Measurements from ENCODE around the gene TTC33.

Gene TTC33

GRCh38 chr5:40680741-40681362, 74.9 kb downstream of the TTC33 start:
- Histone ChIP-seq H3K4me3 (ENCODE audit: low read depth, low read length) (peak overlapping the region; percentile 38), H3K14ac (ENCODE audit: low read length) (no peak overlapping the region), H2AFZ (ENCODE audit: insufficient read depth, low read length, poor library complexity) (no peak overlapping the region), H2BK120ac (ENCODE audit: insufficient read depth, low read length, poor library complexity) (no peak overlapping the region), H2BK5ac (ENCODE audit: low read depth, low read length, poor library complexity) (no peak overlapping the region), H3K9ac (ENCODE audit: low read length) (no peak overlapping the region), H3K9me3 (ENCODE audit: insufficient read depth, low read depth, low read length) (peaks cover 11% of the 10 kb centered on the region), H3K23ac (ENCODE audit: low read length) (peak overlapping the region; percentile 5), H3K18ac (ENCODE audit: low read length) (no peak overlapping the region), H2BK12ac (ENCODE audit: low read length) (no peak overlapping the region), H4K12ac (ENCODE audit: low read depth, low read length) (no peak overlapping the region), H3K4me1 (ENCODE audit: control insufficient read depth in 1 of 2, insufficient read depth in 2 of 2, low read length in 2 of 2) (peaks cover 10 to 20% of the 10 kb centered on the region in 2 experiments), H3K36me3 (ENCODE audit: control insufficient read depth in 1 of 2, insufficient read depth in 2 of 2, low read length in 2 of 2) (no peaks in the 10 kb centered on the region), H2AK5ac (ENCODE audit: low read length) (no peak overlapping the region), H4K8ac (ENCODE audit: low read depth, low read length) (no peak overlapping the region), H3K27me3 (ENCODE audit: insufficient read depth, low read length) (peaks cover 25% of the 10 kb centered on the region), H3K27ac (ENCODE audit: low read depth, low read length) (no peak overlapping the region), H4K91ac (ENCODE audit: low read depth, low read length) (no peak overlapping the region), H3K79me1 (ENCODE audit: low read length) (peaks cover 2% of the 10 kb centered on the region), H3K4me2 (ENCODE audit: low read length) (peak overlapping the region; percentile 64), H3K4ac (ENCODE audit: low read depth, low read length) (no peak overlapping the region), H3K79me2 (ENCODE audit: control insufficient read depth, insufficient read depth, low read length, poor library complexity) (no peaks in the 10 kb centered on the region)
- DNase-seq: no peak
- no CpG with 5 or more reads among the region's 37 CpGs for WGBS (ENCODE audit: extremely low coverage, insufficient coverage, insufficient read length)

GRCh38 chr5:40679913-40680681, 75.7 kb downstream of the TTC33 start, which contains the start of gene PTGER4:
Gene PTGER4 (plus strand): TSS chr5:40679915. CDS start chr5:40680994, 1,079 bp downstream.
- peaks cover 25% of the 10 kb centered on the region for H3K27me3 ChIP-seq (ENCODE audit: insufficient read depth, low read length)
- H3K4ac ChIP-seq (ENCODE audit: low read depth, low read length): no peak within 1 kb of the TSS
- H3K18ac ChIP-seq (ENCODE audit: low read length): no peak within 1 kb of the TSS
- no peaks in the 10 kb centered on the region for H3K79me2 ChIP-seq (ENCODE audit: control insufficient read depth, insufficient read depth, low read length, poor library complexity)
- no peak within 1 kb of the TSS for H2AK5ac ChIP-seq (ENCODE audit: low read length)
- H3K27ac ChIP-seq (ENCODE audit: low read depth, low read length): no peak within 1 kb of the TSS
- no peak within 1 kb of the TSS for H2BK5ac ChIP-seq (ENCODE audit: low read depth, low read length, poor library complexity)
- no peak within 1 kb of the TSS for H3K9ac ChIP-seq (ENCODE audit: low read length)
- H3K79me1 ChIP-seq (ENCODE audit: low read length): peaks cover 2% of the 10 kb centered on the region
- H3K9me3 ChIP-seq (ENCODE audit: insufficient read depth, low read depth, low read length): peaks cover 11% of the 10 kb centered on the region
- no peak within 1 kb of the TSS for H3K23ac ChIP-seq (ENCODE audit: low read length)
- peak within 1 kb of the TSS; percentile 28 for H3K14ac ChIP-seq (ENCODE audit: low read length)
- WGBS (ENCODE audit: extremely low coverage, insufficient coverage, insufficient read length): no CpG with 5 or more reads among the region's 44 CpGs
- H4K12ac ChIP-seq (ENCODE audit: low read depth, low read length): peak within 1 kb of the TSS; percentile 35
- peak within 1 kb of the TSS; percentile 83 for H3K4me2 ChIP-seq (ENCODE audit: low read length)
- no peak within 1 kb of the TSS for H4K91ac ChIP-seq (ENCODE audit: low read depth, low read length)
- peak within 1 kb of the TSS; percentile 52 for H2BK120ac ChIP-seq (ENCODE audit: insufficient read depth, low read length, poor library complexity)
- H2AFZ ChIP-seq (ENCODE audit: insufficient read depth, low read length, poor library complexity): peak within 1 kb of the TSS; percentile 57
- H4K8ac ChIP-seq (ENCODE audit: low read depth, low read length): peak within 1 kb of the TSS; percentile 87
- no peak for DNase-seq
- H3K36me3 ChIP-seq (ENCODE audit: control insufficient read depth in 1 of 2, insufficient read depth in 2 of 2, low read length in 2 of 2): no peaks in the 10 kb centered on the region
- peaks cover 10 to 20% of the 10 kb centered on the region in 2 experiments for H3K4me1 ChIP-seq (ENCODE audit: control insufficient read depth in 1 of 2, insufficient read depth in 2 of 2, low read length in 2 of 2)
- H3K4me3 ChIP-seq (ENCODE audit: low read depth, low read length): peak within 1 kb of the TSS; percentile 79
- H2BK12ac ChIP-seq (ENCODE audit: low read length): no peak within 1 kb of the TSS

GRCh38 chr5:40679148-40679912, 76.4 kb downstream of the TTC33 start:
- Histone ChIP-seq H2BK12ac (ENCODE audit: low read length) (no peak overlapping the region), H3K23ac (ENCODE audit: low read length) (no peak overlapping the region), H3K4ac (ENCODE audit: low read depth, low read length) (no peak overlapping the region), H3K18ac (ENCODE audit: low read length) (no peak overlapping the region), H3K4me2 (ENCODE audit: low read length) (peak overlapping the region; percentile 83), H3K9ac (ENCODE audit: low read length) (no peak overlapping the region), H2AK5ac (ENCODE audit: low read length) (no peak overlapping the region), H3K27ac (ENCODE audit: low read depth, low read length) (no peak overlapping the region), H3K4me3 (ENCODE audit: low read depth, low read length) (peak overlapping the region; percentile 79), H4K91ac (ENCODE audit: low read depth, low read length) (no peak overlapping the region), H3K79me2 (ENCODE audit: control insufficient read depth, insufficient read depth, low read length, poor library complexity) (no peaks in the 10 kb centered on the region), H4K12ac (ENCODE audit: low read depth, low read length) (peak overlapping the region; percentile 35), H3K27me3 (ENCODE audit: insufficient read depth, low read length) (peaks cover 25% of the 10 kb centered on the region), H3K4me1 (ENCODE audit: control insufficient read depth in 1 of 2, insufficient read depth in 2 of 2, low read length in 2 of 2) (peaks cover 10 to 20% of the 10 kb centered on the region in 2 experiments), H3K14ac (ENCODE audit: low read length) (peak overlapping the region; percentile 28), H2BK5ac (ENCODE audit: low read depth, low read length, poor library complexity) (no peak overlapping the region), H2BK120ac (ENCODE audit: insufficient read depth, low read length, poor library complexity) (peak overlapping the region; percentile 52), H3K79me1 (ENCODE audit: low read length) (peaks cover 2% of the 10 kb centered on the region), H3K36me3 (ENCODE audit: control insufficient read depth in 1 of 2, insufficient read depth in 2 of 2, low read length in 2 of 2) (no peaks in the 10 kb centered on the region), H3K9me3 (ENCODE audit: insufficient read depth, low read depth, low read length) (peaks cover 11% of the 10 kb centered on the region), H2AFZ (ENCODE audit: insufficient read depth, low read length, poor library complexity) (peak overlapping the region; percentile 57), H4K8ac (ENCODE audit: low read depth, low read length) (peak overlapping the region; percentile 87)
- WGBS (ENCODE audit: extremely low coverage, insufficient coverage, insufficient read length): no CpG with 5 or more reads among the region's 60 CpGs
- DNase-seq: peak; percentile 80 to 91

- H3K9ac ChIP-seq (ENCODE audit: low read length): no peak overlapping the region
- H3K14ac ChIP-seq (ENCODE audit: low read length): no peak overlapping the region
- H3K79me2 ChIP-seq (ENCODE audit: control insufficient read depth, insufficient read depth, low read length, poor library complexity): no peaks in the 10 kb centered on the region
- H4K91ac ChIP-seq (ENCODE audit: low read depth, low read length): no peak overlapping the region
- no peak overlapping the region for H3K27ac ChIP-seq (ENCODE audit: low read depth, low read length)
- H3K9me3 ChIP-seq (ENCODE audit: insufficient read depth, low read depth, low read length): peaks cover 11% of the 10 kb centered on the region
- no peak overlapping the region for H2BK120ac ChIP-seq (ENCODE audit: insufficient read depth, low read length, poor library complexity)
- no peak overlapping the region for H2BK12ac ChIP-seq (ENCODE audit: low read length)
- no peak overlapping the region for H3K23ac ChIP-seq (ENCODE audit: low read length)
- H2BK5ac ChIP-seq (ENCODE audit: low read depth, low read length, poor library complexity): no peak overlapping the region
- peaks cover 2% of the 10 kb centered on the region for H3K79me1 ChIP-seq (ENCODE audit: low read length)
- H3K4me1 ChIP-seq (ENCODE audit: control insufficient read depth in 1 of 2, insufficient read depth in 2 of 2, low read length in 2 of 2): peaks cover 10 to 20% of the 10 kb centered on the region in 2 experiments
- H3K4me3 ChIP-seq (ENCODE audit: low read depth, low read length): peak overlapping the region; percentile 79
- H3K4me2 ChIP-seq (ENCODE audit: low read length): peak overlapping the region; percentile 56
- H2AK5ac ChIP-seq (ENCODE audit: low read length): no peak overlapping the region
- no peak overlapping the region for H3K18ac ChIP-seq (ENCODE audit: low read length)
- H4K12ac ChIP-seq (ENCODE audit: low read depth, low read length): no peak overlapping the region
- WGBS (ENCODE audit: extremely low coverage, insufficient coverage, insufficient read length): no CpG with 5 or more reads among the region's 12 CpGs
- no peaks in the 10 kb centered on the region for H3K36me3 ChIP-seq (ENCODE audit: control insufficient read depth in 1 of 2, insufficient read depth in 2 of 2, low read length in 2 of 2)
- no peak overlapping the region for H4K8ac ChIP-seq (ENCODE audit: low read depth, low read length)
- DNase-seq: no peak
- no peak overlapping the region for H2AFZ ChIP-seq (ENCODE audit: insufficient read depth, low read length, poor library complexity)
- peaks cover 25% of the 10 kb centered on the region for H3K27me3 ChIP-seq (ENCODE audit: insufficient read depth, low read length)
- no peak overlapping the region for H3K4ac ChIP-seq (ENCODE audit: low read depth, low read length)
Observed at GRCh38 chr5:40678460-40679147, 77.2 kb downstream of the TTC33 start.

Measured in trophoblast cell (in vitro differentiated cells and primary cell).